Lower leg skin (tissue), 3 donors: Measurements from ENCODE around the gene DMXL1.

Experiments used
- CTCF ChIP-seq, 3 donors: fragments of 450-650 bp; IDR thresholded peaks; one replicate each; pipeline ENCODE4 v1.5.1; 2016; ENCODE audit warnings: antibody characterized with exemption in 3 of 3, mild to moderate bottlenecking in 3 of 3, moderate library complexity in 2 of 3
- POLR2A ChIP-seq, 2 donors: fragments of 450-650 bp; IDR thresholded peaks; one replicate each; pipeline ENCODE4 v1.6.1; 2016 to 2017; ENCODE audit warnings: antibody characterized with exemption in 2 of 2, mild to moderate bottlenecking in 1 of 2, moderate library complexity in 1 of 2

GRCh38 chr5:119129770-119130169 is 58.9 kb downstream of the DMXL1 start:
- TF ChIP-seq CTCF (IDR thresholded peaks at IDR 0.05) (no peak), POLR2A (IDR thresholded peaks at IDR 0.05) (no peak)
